C4-2B (cell line): ENCODE results near the gene FNDC3B.

Source experiments
- CTCF ChIP-seq: fragments of 450-650 bp; conservative IDR thresholded peaks from 2 replicates; pipeline ENCODE4 v1.5.1; 2017; ENCODE audit warnings: mild to moderate bottlenecking
- ZFX ChIP-seq: fragments of 450-650 bp; IDR thresholded peaks from 2 replicates; pipeline ENCODE4 v1.6.1; 2017

- TF ChIP-seq CTCF = no peak
- no peak for TF ChIP-seq ZFX
Observed at GRCh38 chr3:172271386-172271976, 232.1 kb downstream of the FNDC3B start.
